GM21717 (cell line): Measurements from ENCODE around the gene DRG2.

Source experiments
- ATAC-seq: cut with Tn5 transposase; IDR thresholded peaks from one replicate; pipeline ENCODE4 v1.9.1; 2021; ENCODE audit warnings: mild to moderate bottlenecking, moderate library complexity; ENCODE audit not compliant: unreplicated experiment

Gene DRG2

DNA sequence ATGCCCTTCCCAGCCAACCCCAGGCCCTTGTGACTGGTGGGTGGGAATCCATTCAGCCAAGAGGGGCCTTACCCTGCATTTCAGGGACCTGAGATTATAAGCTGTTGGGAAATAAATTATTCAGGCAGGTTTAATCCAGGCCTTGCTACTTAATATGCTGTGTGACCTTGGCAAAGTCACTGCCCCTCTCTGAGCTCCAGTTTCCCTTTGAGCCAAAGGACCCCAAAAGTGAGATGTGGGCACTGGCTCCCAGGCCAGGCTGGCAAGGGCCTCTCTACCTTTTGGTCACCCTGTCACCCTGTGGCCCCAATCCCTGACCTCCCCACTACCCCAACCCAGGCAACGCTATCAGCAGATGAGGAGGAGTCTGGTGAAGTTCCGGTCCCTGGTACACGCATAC lies 54.7 kb downstream of the DRG2 start:
- no peak for ATAC-seq

GRCh38 chr17:18143044-18143936 lies 55.5 kb downstream of the DRG2 start:
- no peak for ATAC-seq

DNA sequence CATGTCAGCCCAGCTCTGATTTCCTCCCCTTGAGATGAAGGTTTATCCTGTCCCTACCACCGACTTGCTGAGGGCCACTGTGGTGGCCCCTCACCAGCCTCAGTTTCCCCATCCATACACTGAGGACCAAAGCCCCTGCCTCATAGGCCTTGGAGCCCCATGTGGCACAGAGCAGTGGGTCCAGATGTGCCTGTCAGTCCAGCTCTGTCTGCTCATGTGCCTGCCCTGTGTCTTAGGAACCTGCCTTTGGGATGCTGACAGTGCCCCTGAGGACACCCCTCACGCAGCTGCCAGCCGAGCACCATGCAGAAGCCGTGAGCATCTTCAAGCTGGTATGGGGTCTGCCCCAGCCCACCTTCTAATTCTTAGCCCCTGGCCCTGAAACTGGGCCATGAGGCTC lies 56.5 kb downstream of the DRG2 start:
- ATAC-seq = no peak

DNA sequence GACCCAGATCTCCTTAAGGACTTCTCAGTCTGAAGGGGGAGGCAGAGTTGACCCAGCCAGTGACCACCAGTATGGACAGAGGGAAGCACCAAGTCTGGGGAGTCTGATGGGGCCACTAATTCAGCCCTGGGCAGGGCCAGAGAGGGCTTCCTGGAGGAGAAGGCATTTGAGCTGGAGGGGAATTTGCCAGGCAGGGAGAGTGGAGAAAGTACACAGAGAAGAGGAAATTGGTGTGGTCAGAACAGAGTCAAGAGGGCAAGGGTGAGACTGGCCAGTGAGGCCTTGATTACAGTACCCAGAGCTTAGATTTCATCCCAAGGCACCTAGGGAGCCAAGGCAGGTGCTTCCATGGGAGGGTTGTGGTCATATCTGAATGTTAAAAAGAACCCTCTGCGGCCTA lies 57.1 kb downstream of the DRG2 start:
- ATAC-seq = no peak

GRCh38 chr17:18145811-18146210 lies 58.1 kb downstream of the DRG2 start:
- ATAC-seq = no peak

- ATAC-seq = no peak
These were observed 58.5 kb downstream of the DRG2 start for GRCh38 chr17:18146259-18146658.

DNA sequence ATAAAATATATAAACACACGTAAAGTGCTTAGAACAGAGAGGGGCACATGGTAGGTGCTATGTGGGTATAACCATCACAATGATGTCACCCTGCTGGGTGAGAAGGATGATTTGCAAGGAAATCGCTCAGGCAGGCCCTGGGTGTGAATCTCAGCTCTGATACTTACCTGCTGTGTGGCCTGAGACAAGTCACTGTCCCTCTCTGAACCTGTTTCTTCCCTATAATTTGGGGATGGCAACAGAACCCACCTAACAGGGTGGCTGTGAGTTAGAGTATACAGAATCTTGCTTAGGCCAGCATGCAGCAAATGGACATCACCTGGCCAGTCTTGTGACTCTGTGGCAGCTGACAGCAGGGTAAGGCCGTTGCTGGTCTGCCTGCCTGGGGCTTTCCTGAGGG lies 59.2 kb downstream of the DRG2 start:
- ATAC-seq = no peak

DNA sequence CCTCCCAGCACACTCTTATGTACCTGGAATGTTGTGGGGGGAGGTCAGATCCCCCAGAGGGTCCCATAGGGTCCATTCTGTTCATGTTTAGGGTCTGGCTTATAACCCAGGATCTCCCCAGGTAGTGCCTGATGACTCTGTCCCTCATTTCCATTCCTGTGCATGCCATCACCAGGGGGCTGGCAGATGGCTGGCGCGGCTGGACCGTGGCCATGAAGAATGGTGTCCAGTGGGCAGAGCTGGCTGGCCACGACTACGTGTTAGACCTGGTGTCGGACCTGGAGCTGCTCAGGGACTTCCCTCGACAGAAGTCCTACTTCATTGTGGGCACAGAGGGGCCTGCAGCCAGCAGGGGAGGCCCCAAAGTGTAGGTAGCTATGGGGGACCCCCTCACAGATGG lies 60.8 kb downstream of the DRG2 start:
- no peak for ATAC-seq

DNA sequence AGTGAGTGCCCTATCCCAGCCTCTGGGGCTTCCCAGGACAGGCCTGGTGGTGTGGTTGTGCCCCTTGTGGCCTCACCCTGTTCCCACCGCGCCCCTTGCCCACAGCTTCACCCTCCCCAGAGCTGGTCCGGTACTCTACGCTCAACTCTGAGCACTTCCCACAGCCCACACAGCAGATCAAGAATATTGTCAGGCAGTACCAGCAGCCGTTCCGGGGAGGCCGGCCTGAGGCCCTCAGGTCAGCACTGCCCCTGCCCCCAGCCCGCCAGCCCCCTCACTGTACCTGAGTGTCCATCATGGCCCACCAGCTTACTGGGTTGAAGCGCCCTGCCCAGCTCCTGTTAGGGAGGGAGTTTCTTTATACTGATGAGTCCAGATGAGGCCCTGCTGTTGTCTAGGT lies 63.5 kb downstream of the DRG2 start:
- no peak for ATAC-seq

- ATAC-seq = no peak
These were observed 67.4 kb downstream of the DRG2 start for GRCh38 chr17:18155179-18155578.

DNA sequence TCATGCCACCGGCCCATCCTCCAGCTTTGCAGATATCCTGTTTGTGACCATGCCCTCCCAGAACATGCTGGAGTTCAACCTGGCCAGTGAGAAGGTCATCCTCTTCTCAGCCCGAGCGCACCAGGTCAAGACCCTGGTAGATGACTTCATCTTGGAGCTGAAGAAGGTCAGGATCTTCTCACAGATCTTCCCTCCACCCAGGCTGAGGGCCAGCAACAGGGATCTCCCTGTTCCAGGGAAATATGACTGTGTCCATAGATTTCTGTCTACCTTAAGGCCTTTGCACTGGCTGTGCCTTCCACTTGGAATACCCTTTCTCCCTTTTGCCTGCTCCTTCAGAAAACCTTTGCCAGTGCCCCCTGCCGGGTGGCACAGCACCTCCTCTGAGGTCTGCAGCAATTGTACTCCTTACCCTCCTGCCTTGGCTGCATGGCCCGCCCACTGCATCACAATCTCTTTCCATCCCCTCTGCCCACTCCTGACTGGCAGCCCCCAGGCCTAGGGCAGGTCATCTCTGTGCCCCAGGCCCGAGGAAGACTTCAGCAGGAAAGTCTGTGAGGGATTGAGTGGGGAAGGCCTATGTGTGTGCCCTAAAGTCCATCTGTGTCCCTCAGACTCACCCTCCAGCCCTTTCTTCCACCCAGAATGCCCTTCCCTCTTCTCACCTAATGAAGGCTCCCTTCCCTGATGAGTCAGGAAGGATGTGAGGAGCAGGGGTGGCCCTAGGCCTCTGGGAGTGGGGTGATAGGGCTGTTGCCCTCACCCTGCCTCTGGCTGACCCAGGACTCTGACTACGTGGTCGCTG lies 68.6 kb downstream of the DRG2 start:
- no peak for ATAC-seq

DNA sequence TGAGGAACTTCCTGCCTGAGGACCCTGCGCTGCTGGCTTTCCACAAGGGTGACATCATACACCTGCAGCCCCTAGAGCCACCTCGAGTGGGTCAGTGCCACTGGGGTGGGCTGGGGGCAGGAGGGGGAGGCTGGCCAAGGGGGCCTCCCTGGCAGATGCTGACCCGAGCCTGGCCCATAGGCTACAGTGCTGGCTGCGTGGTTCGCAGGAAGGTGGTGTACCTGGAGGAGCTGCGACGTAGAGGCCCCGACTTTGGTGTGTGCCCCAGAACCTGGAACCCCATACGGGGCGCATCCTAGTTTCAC lies 69.2 kb downstream of the DRG2 start:
- no peak for ATAC-seq
